GM19023 (cell line): Measurements from ENCODE around the gene TXNL4B.

ENCODE experiments used
- ATAC-seq: cut with Tn5 transposase; IDR thresholded peaks from one replicate; pipeline ENCODE4 v1.9.1; 2021; ENCODE audit warnings: mild to moderate bottlenecking, moderate library complexity; ENCODE audit not compliant: unreplicated experiment

Gene TXNL4B

GRCh38 chr16:72112906-72113615 is 19.6 kb upstream of the TXNL4B start:
- no peak for ATAC-seq

- no peak for ATAC-seq
Measured at GRCh38 chr16:72112452-72112792, 19.0 kb upstream of the TXNL4B start.

GRCh38 chr16:72111657-72112451 is 18.4 kb upstream of the TXNL4B start:
- no peak for ATAC-seq

- ATAC-seq: no peak
Measured at GRCh38 chr16:72110662-72111615, 17.5 kb upstream of the TXNL4B start.

- ATAC-seq: no peak
Measured at GRCh38 chr16:72109966-72110530, 16.6 kb upstream of the TXNL4B start.

- no peak for ATAC-seq
Measured at GRCh38 chr16:72109300-72109699, 15.9 kb upstream of the TXNL4B start.

GRCh38 chr16:72108353-72109102 is 15.1 kb upstream of the TXNL4B start:
- no peak for ATAC-seq

- no peak for ATAC-seq
Measured at GRCh38 chr16:72107371-72107770, 14.0 kb upstream of the TXNL4B start.

GRCh38 chr16:72105978-72106377 is 12.6 kb upstream of the TXNL4B start:
- ATAC-seq: no peak

- no peak for ATAC-seq
Measured at GRCh38 chr16:72104905-72105304, 11.5 kb upstream of the TXNL4B start.

GRCh38 chr16:72101195-72101594 is 7.8 kb upstream of the TXNL4B start:
- no peak for ATAC-seq

- peak; percentile 70 for ATAC-seq
Measured at GRCh38 chr16:72099377-72099818, 6.0 kb upstream of the TXNL4B start.

- ATAC-seq: no peak
Measured at GRCh38 chr16:72098936-72099335, 5.5 kb upstream of the TXNL4B start.

- ATAC-seq: no peak
Measured at GRCh38 chr16:72094266-72094610, 818 bp upstream of the TXNL4B start.

GRCh38 chr16:72092832-72093447 is 480 bp downstream of the TXNL4B start:
- no peak for ATAC-seq

GRCh38 chr16:72091217-72091616 is 2.2 kb downstream of the TXNL4B start:
- ATAC-seq: no peak

- ATAC-seq: no peak
Measured at GRCh38 chr16:72085002-72085401, 8.4 kb downstream of the TXNL4B start.

- ATAC-seq: no peak
Measured at GRCh38 chr16:72084445-72084844, 9.0 kb downstream of the TXNL4B start.

GRCh38 chr16:72083778-72084404 is 9.5 kb downstream of the TXNL4B start:
- ATAC-seq: no peak
